HEK293 (cell line): ENCODE data around the gene DMPK.

Source experiments
- CTCF ChIA-PET: fragments of 350-600 bp; formaldehyde crosslinking; extraction: SDS; loops from one replicate; lab custom pipeline; 2021; ENCODE audit warnings: antibody characterized with exemption; lab: Yijun Ruan, JAX
- POLR2A ChIA-PET: fragments of 300-600 bp; formaldehyde crosslinking; extraction: SDS; loops from one replicate; lab custom pipeline; 2020; ENCODE audit warnings: antibody characterized with exemption, inconsistent platforms; lab: Yijun Ruan, JAX
- H3K27ac ChIP-seq: fragments of 200-500 bp; sonication (Bioruptor generic); 2 replicates; pipeline ENCODE4 v1.5.1; 2014; ENCODE audit warnings: low read depth, low read length, control low read depth, inconsistent platforms; ENCODE audit errors: extremely low read depth
- H3K36me3 ChIP-seq, 2 experiments: fragments of 200-500 bp in 1 of 2; sonication (Bioruptor generic) in 1 of 2; 1 replicate in 1 of 2; 2 replicates in 1 of 2; pipeline ENCODE4 v1.5.1; 2014 to 2017; ENCODE audit warnings: inconsistent platforms in 2 of 2, low read length in 2 of 2; ENCODE audit not compliant: control insufficient read depth in 2 of 2, insufficient read depth in 1 of 2
- H3K4me1 ChIP-seq: fragments of 200-500 bp; sonication (Bioruptor generic); 2 replicates; pipeline ENCODE4 v1.5.1; 2014; ENCODE audit warnings: mild to moderate bottlenecking, low read length, inconsistent platforms; ENCODE audit not compliant: control insufficient read depth, insufficient read depth
- H3K4me3 ChIP-seq: 2 replicates; pipeline ENCODE4 v1.5.1; 2011; ENCODE audit warnings: low read depth, mild to moderate bottlenecking, control low read depth, low read length, moderate library complexity
- H3K9me3 ChIP-seq: fragments of 200-500 bp; sonication (Bioruptor generic); 2 replicates; pipeline ENCODE4 v1.5.1; 2014; ENCODE audit warnings: low read depth, low read length, inconsistent platforms; ENCODE audit not compliant: control insufficient read depth, insufficient read depth
- GLI2 ChIP-seq: fragments of 450-650 bp; formaldehyde crosslinking; IDR thresholded peaks from 2 replicates; pipeline ENCODE4; 2017; ENCODE audit warnings: missing biosample characterization, missing genetic modification characterization, low read depth, borderline replicate concordance
- OVOL3 ChIP-seq: fragments of 450-650 bp; formaldehyde crosslinking; IDR thresholded peaks from 2 replicates; pipeline ENCODE4 v1.5.1; 2016; ENCODE audit warnings: missing biosample characterization, missing genetic modification characterization
- SETDB1 ChIP-seq: IDR thresholded peaks from one replicate; pipeline ENCODE4 v1.6.1; 2017; ENCODE audit warnings: mild to moderate bottlenecking, low read length, moderate library complexity, mixed read lengths; ENCODE audit not compliant: insufficient read length
- YY2 ChIP-seq: fragments of 450-650 bp; formaldehyde crosslinking; IDR thresholded peaks from 2 replicates; pipeline ENCODE4 v1.5.1; 2016; ENCODE audit warnings: missing biosample characterization, missing genetic modification characterization
- ZBTB7A ChIP-seq: fragments of 450-650 bp; formaldehyde crosslinking; IDR thresholded peaks from 2 replicates; pipeline ENCODE4 v1.5.1; 2016; ENCODE audit warnings: low read depth, missing biosample characterization, missing genetic modification characterization
- ZNF2 ChIP-seq: fragments of 450-650 bp; formaldehyde crosslinking; IDR thresholded peaks from 2 replicates; pipeline ENCODE4 v1.5.1; 2016; ENCODE audit warnings: missing biosample characterization, missing genetic modification characterization
- ZNF214 ChIP-seq: fragments of 450-650 bp; formaldehyde crosslinking; IDR thresholded peaks from 2 replicates; pipeline ENCODE4 v1.5.1; 2017; ENCODE audit warnings: missing biosample characterization, mild to moderate bottlenecking, missing genetic modification characterization, borderline replicate concordance
- ZNF23 ChIP-seq: fragments of 450-650 bp; formaldehyde crosslinking; IDR thresholded peaks from 2 replicates; pipeline ENCODE4 v1.5.1; 2016; ENCODE audit warnings: missing biosample characterization, missing genetic modification characterization, borderline replicate concordance
- ZNF292 ChIP-seq: fragments of 450-650 bp; formaldehyde crosslinking; IDR thresholded peaks from 2 replicates; pipeline ENCODE4 v1.5.1; 2016; ENCODE audit warnings: low read depth, missing biosample characterization, missing genetic modification characterization, borderline replicate concordance
- ZNF596 ChIP-seq: fragments of 450-650 bp; IDR thresholded peaks from 2 replicates; pipeline ENCODE4 v1.5.0; 2018; ENCODE audit warnings: missing biosample characterization, mild to moderate bottlenecking, missing genetic modification characterization, moderate library complexity
- ZNF664 ChIP-seq: fragments of 450-650 bp; formaldehyde crosslinking; IDR thresholded peaks from 2 replicates; pipeline ENCODE4 v1.5.1; 2016; ENCODE audit warnings: missing biosample characterization, missing genetic modification characterization
- ZNF677 ChIP-seq: fragments of 450-650 bp; IDR thresholded peaks from 2 replicates; pipeline ENCODE4 v1.5.0; 2018; ENCODE audit warnings: missing biosample characterization, mild to moderate bottlenecking, missing genetic modification characterization, moderate library complexity
- ZNF777 ChIP-seq: fragments of 450-650 bp; formaldehyde crosslinking; IDR thresholded peaks from 2 replicates; pipeline ENCODE4 v1.5.1; 2017; ENCODE audit warnings: missing biosample characterization, missing genetic modification characterization, borderline replicate concordance
- ZNF830 ChIP-seq: fragments of 450-650 bp; IDR thresholded peaks from 2 replicates; pipeline ENCODE4 v1.5.0; 2018; ENCODE audit warnings: missing biosample characterization, missing genetic modification characterization, low read depth, mild to moderate bottlenecking, moderate library complexity
- ZSCAN16 ChIP-seq: fragments of 450-650 bp; formaldehyde crosslinking; IDR thresholded peaks from 2 replicates; pipeline ENCODE4 v1.5.1; 2016; ENCODE audit warnings: missing biosample characterization, missing genetic modification characterization
- ZSCAN4 ChIP-seq: fragments of 450-650 bp; formaldehyde crosslinking; IDR thresholded peaks from 2 replicates; pipeline ENCODE4 v1.5.1; 2017; ENCODE audit warnings: missing biosample characterization, missing genetic modification characterization
- TF ChIP-seq, protein P1 (sequence below): fragments of 450-650 bp; formaldehyde crosslinking; IDR thresholded peaks from 2 replicates; pipeline ENCODE4 v1.5.1; 2016; ENCODE audit warnings: missing biosample characterization, missing genetic modification characterization
- TF ChIP-seq, protein P2 (sequence below): fragments of 450-650 bp; formaldehyde crosslinking; IDR thresholded peaks from 2 replicates; pipeline ENCODE4 v1.5.1; 2017; ENCODE audit warnings: missing biosample characterization, missing genetic modification characterization
- TF ChIP-seq, protein P3 (sequence below): fragments of 450-650 bp; formaldehyde crosslinking; IDR thresholded peaks from 2 replicates; pipeline ENCODE4 v1.5.1; 2016; ENCODE audit warnings: missing biosample characterization, missing genetic modification characterization

DMPK gene

DNA sequence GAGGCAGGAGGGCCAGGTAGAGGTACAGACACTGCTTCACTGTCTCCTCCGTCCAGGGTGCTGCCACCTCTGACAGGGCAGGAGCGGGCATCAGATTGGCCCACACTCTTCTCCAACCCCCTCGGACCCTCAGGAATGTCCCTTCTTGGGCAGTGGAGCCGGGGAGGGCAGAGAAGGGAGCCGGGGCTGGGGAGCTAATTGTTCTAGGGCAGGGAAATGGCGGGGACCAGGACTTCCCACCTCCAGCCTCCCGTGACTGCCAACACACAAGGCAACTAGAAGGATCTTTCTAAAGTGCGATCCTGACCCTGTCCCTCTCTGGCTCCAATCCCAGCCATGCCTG is 42.9 kb upstream of the DMPK start:
- TF ChIP-seq ZSCAN4 (tag by site-specific recombination), result no peak
- no peak for TF ChIP-seq ZNF596 (tag by site-specific recombination)
- no peak for TF ChIP-seq ZNF292 (tag by site-specific recombination)
- no peak for TF ChIP-seq ZNF214 (tag by site-specific recombination)
- no peak for TF ChIP-seq ZNF23
- TF ChIP-seq, protein P1, sequence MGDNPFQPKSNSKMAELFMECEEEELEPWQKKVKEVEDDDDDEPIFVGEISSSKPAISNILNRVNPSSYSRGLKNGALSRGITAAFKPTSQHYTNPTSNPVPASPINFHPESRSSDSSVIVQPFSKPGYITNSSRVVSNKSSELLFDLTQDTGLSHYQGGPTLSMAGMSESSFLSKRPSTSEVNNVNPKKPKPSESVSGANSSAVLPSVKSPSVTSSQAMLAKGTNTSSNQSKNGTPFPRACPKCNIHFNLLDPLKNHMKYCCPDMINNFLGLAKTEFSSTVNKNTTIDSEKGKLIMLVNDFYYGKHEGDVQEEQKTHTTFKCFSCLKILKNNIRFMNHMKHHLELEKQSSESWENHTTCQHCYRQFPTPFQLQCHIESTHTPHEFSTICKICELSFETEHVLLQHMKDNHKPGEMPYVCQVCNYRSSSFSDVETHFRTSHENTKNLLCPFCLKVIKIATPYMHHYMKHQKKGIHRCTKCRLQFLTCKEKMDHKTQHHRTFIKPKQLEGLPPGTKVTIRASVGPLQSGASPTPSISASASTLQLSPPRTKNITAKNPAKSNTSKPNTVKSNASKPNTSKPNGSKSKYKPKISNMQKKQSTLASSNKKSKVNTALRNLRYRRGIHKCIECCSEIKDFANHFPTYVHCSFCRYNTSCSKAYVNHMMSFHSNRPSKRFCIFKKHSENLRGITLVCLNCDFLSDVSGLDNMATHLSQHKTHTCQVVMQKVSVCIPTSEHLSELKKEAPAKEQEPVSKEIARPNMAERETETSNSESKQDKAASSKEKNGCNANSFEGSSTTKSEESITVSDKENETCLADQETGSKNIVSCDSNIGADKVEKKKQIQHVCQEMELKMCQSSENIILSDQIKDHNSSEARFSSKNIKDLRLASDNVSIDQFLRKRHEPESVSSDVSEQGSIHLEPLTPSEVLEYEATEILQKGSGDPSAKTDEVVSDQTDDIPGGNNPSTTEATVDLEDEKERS (tag by site-specific recombination), result no peak
- no peak for TF ChIP-seq YY2 (tag by site-specific recombination)
- H3K9me3 ChIP-seq, result no peaks in the 10 kb centered on the region
- H3K4me1 ChIP-seq, result no peaks in the 10 kb centered on the region
- 0 out of 2 replicates have a peak overlapping the region, but pooled peaks have one; percentile 9 for H3K27ac ChIP-seq
- POLR2A ChIA-PET, result interaction anchor here (0.6 to 2.1 kb wide), 4 partner anchors 8 to 68 kb away, joined by 3 to 7 read pairs (median 6); partner anchors contain the start of genes SIX5 and SYMPK
- no peak overlapping the region for H3K4me3 ChIP-seq
- peaks cover 3 to 94% of the 10 kb centered on the region in 2 experiments; a peak in 2 of 3 replicates for H3K36me3 ChIP-seq
- CTCF ChIA-PET, result interaction anchor here (0.6 to 4.1 kb wide), 5 partner anchors 8 to 441 kb away, joined by 3 to 35 read pairs (median 4); no protein-coding TSS in a partner anchor

GRCh38 chr19:45824531-45825262 is 42.4 kb upstream of the DMPK start:
- Histone ChIP-seq H3K4me3 (no peak overlapping the region), H3K36me3 (peaks cover 3 to 94% of the 10 kb centered on the region in 2 experiments; a peak in 2 of 3 replicates), H3K9me3 (no peaks in the 10 kb centered on the region), H3K4me1 (no peaks in the 10 kb centered on the region), H3K27ac (0 out of 2 replicates have a peak overlapping the region, but pooled peaks have one; percentile 9)
- POLR2A ChIA-PET, result interaction anchor here (1.1 to 2.1 kb wide), 3 partner anchors 8 to 55 kb away, joined by 3 to 7 read pairs (median 6); partner anchors contain the start of genes SIX5 and SYMPK
- CTCF ChIA-PET, result interaction anchor here (0.6 to 4.1 kb wide), 7 partner anchors 7 to 441 kb away, joined by 3 to 35 read pairs (median 4); no protein-coding TSS in a partner anchor
- no peak for TF ChIP-seq ZNF664 (tag by site-specific recombination)
- no peak for TF ChIP-seq ZNF830 (tag by site-specific recombination)
- TF ChIP-seq SETDB1, result no peak
- no peak for TF ChIP-seq ZBTB7A (tag by site-specific recombination)
- TF ChIP-seq, protein P2, sequence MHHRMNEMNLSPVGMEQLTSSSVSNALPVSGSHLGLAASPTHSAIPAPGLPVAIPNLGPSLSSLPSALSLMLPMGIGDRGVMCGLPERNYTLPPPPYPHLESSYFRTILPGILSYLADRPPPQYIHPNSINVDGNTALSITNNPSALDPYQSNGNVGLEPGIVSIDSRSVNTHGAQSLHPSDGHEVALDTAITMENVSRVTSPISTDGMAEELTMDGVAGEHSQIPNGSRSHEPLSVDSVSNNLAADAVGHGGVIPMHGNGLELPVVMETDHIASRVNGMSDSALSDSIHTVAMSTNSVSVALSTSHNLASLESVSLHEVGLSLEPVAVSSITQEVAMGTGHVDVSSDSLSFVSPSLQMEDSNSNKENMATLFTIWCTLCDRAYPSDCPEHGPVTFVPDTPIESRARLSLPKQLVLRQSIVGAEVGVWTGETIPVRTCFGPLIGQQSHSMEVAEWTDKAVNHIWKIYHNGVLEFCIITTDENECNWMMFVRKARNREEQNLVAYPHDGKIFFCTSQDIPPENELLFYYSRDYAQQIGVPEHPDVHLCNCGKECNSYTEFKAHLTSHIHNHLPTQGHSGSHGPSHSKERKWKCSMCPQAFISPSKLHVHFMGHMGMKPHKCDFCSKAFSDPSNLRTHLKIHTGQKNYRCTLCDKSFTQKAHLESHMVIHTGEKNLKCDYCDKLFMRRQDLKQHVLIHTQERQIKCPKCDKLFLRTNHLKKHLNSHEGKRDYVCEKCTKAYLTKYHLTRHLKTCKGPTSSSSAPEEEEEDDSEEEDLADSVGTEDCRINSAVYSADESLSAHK (tag by site-specific recombination), result no peak

DNA sequence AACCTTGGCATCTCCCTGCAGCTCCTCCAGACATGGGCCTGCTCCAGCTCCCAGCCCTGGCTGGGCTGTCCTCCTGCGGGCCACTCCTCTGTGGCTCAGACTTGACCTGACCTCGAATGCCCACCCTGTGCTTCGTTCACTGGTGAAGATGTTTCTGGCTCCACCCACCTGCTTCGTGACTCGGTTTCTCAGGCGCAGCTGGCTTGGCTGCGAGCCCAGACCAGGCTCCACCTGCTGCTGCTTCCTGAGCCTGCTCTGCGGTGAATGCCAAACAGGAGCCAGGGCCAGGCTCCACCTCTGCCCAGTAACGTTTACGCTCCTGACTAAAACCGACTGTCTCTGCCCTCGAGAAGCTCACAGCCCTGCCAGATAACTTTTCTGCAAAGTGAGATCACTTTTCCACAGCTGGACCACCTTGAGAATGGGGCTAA is 41.8 kb upstream of the DMPK start:
- ChIA-PET POLR2A (interaction anchor here (1.6 to 2.1 kb wide), 2 partner anchors 39 to 54 kb away, joined by 6 to 7 read pairs; partner anchors contain the start of genes SIX5 and SYMPK), CTCF (interaction anchor here (0.7 to 1.3 kb wide), 4 partner anchors 39 to 226 kb away, joined by 3 to 5 read pairs (median 4); no protein-coding TSS in a partner anchor)
- H3K4me3 ChIP-seq, result no peak overlapping the region
- H3K9me3 ChIP-seq, result no peaks in the 10 kb centered on the region
- no peaks in the 10 kb centered on the region for H3K4me1 ChIP-seq
- H3K36me3 ChIP-seq, result peaks cover 3 to 89% of the 10 kb centered on the region in 2 experiments; a peak in 2 of 3 replicates
- H3K27ac ChIP-seq, result no peak overlapping the region
- TF ChIP-seq ZNF2 (no peak), GLI2 (no peak), ZNF677 (tag by site-specific recombination) (no peak), ZSCAN16 (tag by site-specific recombination) (no peak), OVOL3 (tag by site-specific recombination) (no peak), ZNF777 (tag by site-specific recombination) (no peak)
- TF ChIP-seq, protein P3, sequence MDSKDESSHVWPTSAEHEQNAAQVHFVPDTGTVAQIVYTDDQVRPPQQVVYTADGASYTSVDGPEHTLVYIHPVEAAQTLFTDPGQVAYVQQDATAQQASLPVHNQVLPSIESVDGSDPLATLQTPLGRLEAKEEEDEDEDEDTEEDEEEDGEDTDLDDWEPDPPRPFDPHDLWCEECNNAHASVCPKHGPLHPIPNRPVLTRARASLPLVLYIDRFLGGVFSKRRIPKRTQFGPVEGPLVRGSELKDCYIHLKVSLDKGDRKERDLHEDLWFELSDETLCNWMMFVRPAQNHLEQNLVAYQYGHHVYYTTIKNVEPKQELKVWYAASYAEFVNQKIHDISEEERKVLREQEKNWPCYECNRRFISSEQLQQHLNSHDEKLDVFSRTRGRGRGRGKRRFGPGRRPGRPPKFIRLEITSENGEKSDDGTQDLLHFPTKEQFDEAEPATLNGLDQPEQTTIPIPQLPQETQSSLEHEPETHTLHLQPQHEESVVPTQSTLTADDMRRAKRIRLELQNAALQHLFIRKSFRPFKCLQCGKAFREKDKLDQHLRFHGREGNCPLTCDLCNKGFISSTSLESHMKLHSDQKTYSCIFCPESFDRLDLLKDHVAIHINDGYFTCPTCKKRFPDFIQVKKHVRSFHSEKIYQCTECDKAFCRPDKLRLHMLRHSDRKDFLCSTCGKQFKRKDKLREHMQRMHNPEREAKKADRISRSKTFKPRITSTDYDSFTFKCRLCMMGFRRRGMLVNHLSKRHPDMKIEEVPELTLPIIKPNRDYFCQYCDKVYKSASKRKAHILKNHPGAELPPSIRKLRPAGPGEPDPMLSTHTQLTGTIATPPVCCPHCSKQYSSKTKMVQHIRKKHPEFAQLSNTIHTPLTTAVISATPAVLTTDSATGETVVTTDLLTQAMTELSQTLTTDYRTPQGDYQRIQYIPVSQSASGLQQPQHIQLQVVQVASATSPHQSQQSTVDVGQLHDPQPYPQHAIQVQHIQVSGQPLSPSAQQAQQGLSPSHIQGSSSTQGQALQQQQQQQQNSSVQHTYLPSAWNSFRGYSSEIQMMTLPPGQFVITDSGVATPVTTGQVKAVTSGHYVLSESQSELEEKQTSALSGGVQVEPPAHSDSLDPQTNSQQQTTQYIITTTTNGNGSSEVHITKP, result no peak
